ENCODE measurements around the gene TBL1XR1.

TBL1XR1 gene

DNA sequence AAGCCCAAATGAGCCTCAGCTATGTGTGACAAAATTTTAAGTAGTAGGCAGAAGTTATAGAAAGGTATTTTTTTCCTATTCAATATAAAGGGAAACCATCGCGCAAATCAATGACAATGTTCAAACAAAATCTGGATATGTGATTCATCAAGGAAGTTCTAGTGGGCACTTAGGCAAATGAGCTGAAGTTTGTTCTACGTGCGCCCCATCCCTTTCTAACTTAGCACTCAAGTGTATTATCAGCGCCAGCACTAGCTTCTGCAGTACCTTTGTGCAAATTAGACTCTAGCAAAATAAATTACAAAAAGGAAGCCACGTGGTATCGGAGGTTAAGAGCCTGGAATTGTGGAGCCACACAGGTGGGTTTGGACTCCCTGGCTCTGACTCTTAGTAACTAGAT lies 91.1 kb downstream of the TBL1XR1 start:
- no peak for DNase-seq

DNA sequence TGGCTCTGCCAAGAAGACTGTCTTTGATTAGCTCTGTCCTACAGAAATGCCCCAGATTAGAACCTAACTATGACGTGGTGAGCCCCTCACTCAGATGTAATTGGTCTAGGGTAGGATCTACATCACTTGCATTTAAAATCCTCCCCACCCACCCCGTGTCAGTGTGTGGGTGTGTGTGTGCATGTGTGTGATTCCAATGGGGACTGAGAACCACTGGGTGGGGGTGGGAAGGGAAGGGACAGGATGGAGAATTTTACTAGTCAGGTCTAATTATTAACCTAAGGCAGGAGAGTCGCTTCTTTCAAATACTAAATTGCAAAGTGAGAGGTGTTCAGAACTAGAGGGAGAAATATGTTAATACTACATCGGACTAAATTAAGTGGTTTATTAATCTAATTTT lies 91.7 kb downstream of the TBL1XR1 start:
- no peak for DNase-seq

DNA sequence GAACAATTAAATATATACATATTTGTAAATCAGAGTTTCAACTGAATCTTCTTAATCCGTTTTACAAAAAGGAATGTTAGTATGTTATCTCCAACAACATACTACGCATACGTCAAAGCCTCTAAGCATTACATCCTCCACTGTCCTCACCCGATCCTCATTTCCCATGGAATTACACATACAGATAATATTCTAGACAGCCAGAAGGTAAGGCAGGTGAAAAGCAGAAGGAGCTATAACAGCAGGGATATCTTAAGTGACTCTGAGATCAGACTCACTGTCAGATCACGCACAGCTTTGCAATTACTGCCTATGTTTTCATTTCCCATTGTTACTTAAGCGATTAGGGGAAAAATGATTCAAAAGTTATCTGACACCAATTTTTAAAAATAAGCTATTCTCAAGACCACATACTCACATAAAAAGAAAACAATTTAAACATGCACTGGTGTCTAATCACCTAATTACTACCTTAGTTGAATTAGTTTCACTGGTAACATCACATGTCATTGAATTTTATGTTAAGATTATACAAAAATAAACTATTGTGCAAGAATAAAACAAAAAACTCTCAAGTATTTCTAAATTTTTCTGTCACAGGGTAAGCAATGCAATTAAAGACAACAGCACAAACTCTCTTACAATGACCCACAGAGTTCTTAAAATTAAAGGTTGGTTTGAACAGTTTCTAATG lies 92.8 kb downstream of the TBL1XR1 start:
- DNase-seq: no peak

DNA sequence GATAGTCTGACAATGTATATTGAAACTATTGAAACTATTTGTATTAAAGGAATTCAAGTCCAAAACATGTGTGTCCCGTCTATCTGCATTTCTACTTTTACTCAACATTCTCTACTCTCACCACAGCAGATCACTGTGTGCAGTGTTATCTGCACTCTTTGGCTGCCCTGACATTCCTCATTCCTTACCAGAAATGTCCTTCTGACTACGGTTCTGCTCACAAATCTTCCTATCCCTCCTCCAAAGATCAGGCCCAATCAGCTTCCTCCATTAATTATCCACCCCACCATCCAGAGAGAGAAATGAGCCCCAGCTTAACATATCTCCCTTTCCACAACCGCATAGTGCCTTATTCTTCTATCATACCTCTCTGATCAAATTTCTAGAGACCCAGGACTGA lies 94.7 kb downstream of the TBL1XR1 start:
- DNase-seq: no peak

DNA sequence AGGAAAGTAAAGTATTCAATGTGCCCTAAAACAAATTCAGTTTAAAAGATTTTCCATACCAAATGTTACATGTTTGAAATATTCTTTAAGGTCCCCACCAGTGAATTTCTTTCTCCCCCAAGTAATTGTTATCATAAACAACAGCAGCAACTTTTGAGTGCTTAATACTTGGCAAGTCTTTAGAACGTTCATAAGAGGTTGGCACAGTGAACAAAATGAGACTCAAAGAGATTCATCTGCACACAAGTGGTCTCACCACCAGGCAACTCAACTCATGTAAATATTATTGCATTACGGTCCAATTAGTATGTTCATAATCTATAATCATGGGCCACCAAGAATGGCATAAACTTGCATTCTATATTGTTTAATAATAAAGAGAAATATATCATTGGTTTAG lies 98.7 kb downstream of the TBL1XR1 start:
- DNase-seq: no peak

DNA sequence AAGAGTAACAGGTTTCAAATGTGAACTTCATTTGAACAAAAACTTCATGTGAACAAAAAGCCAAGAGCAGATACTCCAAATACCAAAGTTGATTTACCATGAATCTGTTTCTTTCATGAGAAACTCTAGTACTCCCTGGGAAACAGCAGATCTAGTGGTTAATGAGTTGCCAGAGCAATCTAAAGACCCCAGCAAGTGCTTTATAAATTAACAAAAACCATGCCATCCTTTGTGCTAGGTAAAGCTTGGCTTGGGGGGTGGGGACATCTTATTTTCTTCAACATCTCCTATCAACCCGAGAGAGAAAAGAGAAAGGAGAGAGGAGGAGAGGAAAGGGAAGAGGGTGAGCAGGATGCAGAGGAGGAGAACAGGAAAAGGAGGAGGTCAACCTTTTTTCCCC lies 100.7 kb downstream of the TBL1XR1 start:
- no peak for DNase-seq

DNA sequence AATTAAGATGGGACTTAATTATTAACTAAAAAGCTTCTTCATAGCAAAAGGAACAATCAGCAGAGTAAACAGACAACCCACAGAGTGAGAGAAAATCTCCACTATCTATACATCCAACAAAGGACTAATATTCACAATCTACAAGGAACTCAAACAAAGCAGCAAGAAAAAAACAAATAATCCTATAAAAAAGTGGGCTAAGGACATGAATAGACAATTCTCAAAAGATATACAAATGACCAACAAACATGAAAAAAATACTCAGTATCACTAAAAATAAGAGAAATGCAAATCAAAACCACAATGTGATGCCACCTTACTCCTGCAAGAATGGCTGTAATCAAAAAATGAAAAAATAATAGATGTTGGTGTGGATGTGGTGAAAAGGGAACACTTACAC lies 103.3 kb downstream of the TBL1XR1 start:
- no peak for DNase-seq

DNA sequence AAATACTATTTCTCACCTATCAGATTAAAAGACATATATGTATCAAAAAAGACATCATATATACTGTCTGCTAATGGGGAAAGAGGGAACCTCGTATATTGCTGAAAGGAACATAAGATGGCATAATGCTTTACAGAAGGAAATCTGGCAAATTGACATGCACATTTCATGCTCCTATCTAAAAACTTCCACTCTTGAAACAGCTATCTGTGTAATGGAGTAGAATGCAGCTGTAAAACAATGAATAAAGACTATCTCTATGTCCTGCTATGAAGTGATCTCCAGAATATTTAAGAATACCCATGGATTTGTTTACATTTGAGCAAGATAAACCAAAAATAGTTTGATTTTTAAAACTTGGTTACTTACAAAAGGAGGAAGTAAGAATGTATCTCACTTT lies 107.4 kb downstream of the TBL1XR1 start:
- no peak for DNase-seq

DNA sequence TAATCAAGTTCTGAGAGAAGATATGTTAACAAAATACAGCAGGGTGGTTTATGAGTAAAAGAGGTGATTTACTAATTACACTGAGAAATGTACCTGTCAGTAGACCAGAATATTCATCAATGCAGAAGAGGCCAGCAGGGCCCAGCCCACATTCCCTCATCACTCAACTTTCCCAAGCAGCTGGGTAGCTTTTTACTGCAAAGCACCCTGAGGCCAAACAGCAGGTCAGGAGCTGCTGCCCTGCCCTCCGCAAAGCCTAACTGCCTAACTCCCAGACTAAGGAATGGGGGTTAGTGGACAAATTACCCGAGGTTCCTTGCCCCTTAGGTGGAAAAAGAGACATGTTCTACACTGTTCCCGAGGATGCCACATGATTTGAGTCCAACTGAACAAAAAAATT lies 108.2 kb downstream of the TBL1XR1 start:
- DNase-seq: no peak

DNA sequence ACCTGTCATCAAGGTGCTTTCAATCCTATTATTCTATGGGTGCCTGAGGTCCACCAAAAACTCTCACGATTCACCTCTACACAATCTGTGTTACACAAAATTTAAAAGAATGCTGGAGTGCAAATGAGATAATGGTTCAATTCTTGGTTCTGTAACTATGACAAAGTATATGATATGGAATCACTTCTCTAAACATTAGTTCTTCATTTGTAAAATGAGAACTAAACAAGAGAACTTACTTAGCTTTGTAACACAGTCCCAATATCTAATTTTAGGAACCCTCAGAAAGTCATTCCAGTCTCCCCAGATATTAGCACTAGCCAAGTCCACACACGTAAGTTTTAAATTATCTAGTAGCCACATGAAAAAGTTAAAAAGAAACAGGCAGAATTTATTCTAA lies 111.5 kb downstream of the TBL1XR1 start:
- peak; percentile 68 for DNase-seq

DNA sequence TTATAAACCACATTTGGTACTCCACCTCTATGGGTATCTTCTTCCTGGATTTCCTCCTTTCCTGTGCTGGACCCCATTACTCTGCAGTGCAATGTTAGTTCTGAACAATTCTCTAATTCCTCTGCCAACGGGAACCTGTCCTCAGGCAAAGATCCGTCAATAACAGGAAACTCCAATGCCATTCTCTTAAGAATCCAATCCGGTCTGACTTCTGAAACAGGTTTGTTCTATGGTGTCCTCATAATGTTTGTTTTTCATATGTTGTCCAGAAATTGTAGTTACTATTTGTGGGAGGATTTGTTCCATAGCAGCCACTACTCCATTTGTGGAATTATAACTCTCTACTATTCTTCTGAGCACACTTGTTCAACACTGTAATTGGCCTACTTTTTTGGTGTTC lies 112.7 kb downstream of the TBL1XR1 start:
- no peak for DNase-seq

DNA sequence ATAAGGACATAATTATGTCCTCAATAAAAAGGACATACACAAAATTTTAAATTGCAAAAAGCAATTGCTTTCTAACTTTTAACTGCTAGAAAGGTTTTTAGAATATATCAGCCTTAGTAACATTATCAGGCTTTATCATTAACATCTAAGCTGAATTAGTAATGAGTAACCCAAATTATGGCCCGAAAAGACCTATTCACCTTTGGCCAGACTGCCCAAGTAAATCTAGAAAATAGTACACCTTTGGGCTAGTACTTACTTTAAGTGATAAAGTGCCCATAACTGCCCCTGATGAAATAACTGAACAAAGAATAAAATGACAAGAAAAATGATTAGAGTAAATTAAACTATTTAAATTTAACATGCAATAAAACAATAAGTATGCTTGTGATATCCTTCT lies 117.2 kb downstream of the TBL1XR1 start:
- no peak for DNase-seq

DNA sequence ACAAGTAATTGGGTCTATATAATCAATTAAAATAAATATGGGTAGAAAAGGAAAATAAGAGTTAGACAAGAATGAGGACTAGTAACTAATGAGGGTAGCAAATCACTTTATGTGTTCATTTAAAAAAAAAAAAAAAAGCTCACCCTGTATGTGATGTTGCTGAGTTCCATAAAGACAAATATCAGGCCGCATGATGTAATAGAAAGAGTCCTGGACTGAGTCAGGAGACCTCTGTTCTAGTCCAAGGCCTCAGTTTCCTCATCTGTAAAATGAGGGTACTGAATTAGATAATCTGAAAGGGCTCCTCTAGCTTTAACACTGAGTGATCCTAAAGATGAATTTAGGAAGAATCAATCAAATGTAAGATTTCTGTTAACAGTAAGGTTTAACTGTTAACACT lies 117.6 kb downstream of the TBL1XR1 start:
- DNase-seq: no peak

DNA sequence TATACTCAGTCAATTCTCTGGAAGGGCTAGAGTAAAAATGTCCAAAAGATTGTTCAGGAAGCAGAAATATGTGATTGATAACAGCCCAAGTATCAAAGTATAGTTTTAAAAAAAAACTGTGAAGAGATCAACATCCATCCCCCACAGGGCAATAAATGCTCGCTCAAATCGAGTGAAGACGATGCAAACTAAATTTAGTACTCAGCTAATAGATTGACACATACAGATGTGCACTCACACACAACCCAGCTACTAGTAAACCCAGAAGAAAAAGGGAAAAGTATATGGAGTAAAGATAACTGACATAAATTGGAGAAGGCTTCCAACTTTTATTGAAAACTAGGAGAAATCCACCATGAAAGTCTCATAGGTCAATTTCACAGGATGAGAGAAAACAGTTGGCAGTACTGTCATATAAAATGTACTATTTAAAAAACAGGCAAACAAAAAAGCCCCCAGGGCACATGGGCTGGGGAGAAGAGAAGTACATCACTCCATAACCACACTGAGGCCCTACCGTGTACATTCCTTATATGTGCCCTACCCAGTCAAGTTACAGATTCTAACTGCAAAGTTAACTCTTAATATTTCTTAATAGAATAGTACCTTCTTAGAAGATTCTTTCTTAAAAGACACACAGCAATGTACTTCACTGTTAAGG lies 125.7 kb downstream of the TBL1XR1 start:
- no peak for DNase-seq

DNA sequence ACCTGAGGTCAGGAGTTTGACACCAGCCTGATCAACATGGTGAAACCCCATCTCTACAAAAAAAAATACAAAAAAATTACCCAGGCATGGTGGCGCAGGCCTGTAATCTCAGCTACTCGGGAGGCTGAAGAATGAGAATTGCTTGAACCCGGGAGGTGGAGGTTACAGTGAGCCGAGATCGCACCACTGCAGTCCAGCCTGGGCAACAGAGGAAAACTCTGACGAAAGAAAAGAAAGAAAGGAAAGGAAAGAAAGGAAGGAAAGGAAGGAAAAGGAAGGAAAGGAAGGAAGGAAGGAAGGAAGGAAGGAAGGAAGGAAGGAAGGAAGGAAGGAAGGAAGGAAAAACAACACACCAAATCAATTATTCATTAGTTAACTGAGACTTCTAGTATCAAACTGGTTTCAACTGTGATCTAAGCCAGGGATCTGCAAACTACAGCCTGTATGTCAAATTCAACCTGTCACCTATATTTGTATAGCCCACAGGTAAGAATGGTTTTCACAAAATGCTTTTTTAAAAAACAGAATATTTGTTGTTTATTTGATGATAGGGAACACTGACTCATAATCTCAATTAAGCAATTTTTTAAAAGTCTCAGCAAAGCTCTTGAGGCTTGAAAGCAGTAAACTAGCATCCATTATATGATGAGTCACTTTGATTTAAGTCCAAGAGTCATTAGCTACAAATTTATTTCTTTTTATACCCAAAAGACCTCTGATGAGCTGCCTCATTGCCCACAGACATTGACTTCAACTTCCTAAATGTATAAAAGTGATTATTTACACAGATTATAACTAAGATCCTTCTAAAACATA lies 127.6 kb downstream of the TBL1XR1 start:
- DNase-seq: no peak

DNA sequence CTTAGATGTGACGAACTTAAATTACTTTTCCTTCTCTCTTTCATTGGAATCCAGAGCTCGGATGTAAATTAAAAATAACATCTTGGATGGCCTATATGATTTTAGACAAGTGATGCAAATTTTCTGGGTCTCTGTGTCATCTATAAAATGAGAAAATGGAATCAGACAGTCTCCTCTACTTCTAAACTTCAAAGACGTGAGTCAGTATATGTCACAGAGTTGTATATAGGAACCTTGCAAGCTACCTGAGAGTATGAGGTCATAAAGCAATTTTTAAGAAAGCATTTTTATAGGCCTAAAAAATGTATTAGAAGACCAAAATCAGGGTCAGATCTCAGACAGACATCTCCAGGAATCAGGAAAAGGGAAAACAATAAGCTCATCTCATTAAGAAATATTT lies 128.3 kb downstream of the TBL1XR1 start:
- DNase-seq: no peak

DNA sequence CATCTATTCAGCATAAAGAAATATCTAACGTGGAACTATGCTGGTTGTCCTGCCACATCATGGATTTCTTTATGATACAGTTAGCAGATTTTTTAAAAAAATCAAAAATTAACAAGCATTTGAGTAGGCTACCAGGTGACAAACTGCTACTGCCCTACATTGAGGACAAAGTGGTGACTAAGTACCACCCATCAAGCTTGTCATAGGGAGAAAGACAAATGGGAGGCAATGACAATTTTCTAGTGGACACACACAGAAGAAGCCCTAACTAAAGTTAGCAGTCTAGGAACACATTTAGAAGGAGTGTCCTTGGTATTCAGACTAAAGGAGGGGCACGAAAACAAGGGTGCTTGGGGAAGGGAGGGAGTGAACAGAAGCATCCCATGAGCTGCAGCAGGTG lies 131.2 kb downstream of the TBL1XR1 start:
- DNase-seq: no peak

DNA sequence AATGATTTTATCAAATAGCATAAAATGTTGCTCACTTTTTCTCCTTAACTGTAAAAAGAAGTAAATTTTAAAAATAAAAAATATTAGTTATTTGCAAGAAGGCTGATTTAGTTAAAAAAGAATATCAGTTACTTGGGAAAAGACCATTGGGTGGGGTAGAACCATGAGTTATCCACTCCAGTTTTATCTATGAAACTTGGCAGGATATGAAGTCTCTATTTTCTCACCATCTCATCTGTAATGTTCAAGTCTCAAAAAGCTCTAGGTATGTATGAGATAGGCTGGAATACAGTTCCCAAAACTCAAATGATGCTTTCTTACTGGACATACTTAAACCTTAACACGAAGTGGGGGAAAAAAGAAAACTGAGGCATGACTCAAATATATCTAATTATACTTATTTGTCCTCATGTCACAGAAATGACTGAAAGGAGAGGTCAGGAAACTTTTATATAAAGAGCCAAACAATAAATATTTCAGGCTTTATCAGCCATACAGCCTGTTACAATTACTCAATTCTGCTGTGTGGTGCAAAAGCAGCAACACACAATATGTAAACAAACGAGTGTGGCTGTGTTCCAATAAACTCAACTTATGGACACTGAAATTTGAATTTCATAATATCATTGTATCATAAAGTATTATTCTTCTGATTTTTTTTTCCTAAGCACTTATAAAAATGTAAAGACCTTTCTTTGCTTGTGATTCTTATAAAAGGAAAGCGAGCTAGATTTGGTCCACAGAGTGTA lies 131.8 kb downstream of the TBL1XR1 start:
- DNase-seq: no peak

DNA sequence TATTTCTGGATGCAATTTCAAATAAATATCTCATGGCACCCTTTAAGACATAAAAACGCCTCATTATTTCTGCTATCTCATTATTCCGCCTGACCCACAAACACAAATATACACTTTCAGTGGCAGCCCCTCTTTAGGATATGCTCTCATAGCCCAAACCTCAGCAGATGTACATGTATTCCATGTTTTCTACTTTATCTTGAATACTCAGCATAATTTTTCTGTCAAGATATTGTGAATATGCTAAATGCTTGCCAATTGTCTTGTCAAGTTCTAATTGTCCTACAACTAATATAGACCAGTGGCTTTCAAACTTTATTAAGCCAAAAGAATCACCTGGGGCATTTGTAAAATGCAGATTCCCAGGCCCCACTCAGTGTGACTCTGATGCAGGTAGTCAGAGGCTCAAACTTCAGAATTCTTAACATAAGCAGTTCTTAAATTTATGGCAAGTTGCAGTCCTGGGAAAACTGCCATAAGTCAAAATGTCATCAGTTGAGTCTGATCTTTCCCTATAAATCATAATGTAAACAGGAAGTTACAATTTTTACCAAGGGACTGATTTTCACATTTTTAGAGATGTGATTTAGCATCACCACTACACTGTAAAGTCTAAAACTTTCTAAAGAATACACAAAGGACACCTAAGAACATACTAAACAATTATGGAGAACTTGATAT lies 135.1 kb downstream of the TBL1XR1 start:
- DNase-seq: no peak

DNA sequence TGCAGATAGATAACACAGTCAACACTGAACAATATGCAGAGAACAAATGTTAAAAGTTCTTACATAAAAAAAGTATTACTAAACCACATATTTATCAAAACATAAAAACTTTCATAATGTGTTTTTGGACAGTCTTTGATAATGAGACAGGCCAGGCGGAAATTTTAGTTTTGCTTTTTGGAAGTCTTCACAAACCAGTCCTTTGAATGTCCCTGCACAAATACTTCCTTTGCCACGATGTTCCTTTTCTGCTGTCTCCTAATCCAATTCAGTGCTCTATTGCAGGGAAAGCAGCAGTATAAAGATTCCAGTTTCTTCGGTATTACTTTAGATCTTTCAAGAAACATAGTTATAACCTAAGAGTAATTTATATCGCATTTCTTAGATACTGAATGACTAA lies 135.9 kb downstream of the TBL1XR1 start:
- DNase-seq: no peak

DNA sequence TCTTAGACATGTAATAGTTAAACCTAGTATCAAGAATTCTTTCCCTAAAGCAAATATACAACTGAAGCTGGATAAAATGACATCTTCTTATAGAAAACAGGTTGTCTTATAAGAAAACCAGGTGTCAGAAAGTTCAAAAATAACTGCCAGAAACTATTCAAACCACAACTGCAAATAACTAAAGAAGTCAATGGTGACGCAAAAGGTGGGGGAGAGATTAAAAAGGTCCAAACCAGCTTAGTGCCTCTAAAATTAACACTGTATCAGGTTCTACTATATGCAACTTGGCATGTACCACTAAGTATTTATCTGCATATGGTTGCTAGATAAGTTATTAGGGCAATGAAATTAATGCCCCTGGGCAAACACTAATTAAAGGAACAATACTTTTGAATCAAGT lies 136.8 kb downstream of the TBL1XR1 start:
- DNase-seq: no peak

DNA sequence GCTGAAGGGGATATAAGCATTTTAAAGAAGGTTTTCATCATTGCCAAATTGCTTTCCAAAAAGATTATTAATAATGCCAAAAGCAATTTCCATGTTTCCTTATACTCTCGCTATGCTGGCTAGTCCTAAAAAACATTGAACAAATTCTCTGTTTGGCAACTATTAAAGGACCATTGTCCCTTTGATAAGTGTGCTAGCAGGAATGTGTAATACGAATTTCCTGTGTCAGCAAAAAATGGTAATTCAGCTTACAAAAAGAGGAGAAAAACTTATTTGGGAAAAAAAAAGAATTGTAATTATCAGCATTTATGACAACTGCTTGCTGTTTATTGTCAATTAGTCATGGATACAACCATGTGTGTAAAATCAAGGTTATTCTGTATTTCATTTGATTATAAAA lies 138.6 kb downstream of the TBL1XR1 start:
- DNase-seq: no peak

DNA sequence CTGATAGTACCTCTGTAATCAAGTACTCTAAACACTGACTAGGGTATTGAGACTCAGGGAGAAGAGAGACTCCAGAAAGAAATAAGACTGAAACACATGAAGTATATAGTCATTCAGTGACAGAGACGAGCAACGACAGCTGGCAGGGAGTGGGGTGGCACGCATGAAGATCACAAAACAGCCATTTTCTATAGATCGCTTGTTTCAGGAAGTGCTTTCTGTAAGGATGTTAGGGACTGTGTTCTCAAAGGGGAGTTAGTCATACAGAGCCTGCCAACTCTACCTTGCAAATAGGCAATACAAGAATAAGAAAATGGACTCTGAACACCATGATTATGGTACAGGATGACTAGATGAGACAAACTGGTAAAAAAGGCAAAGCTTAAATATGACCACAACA lies 139.5 kb downstream of the TBL1XR1 start:
- DNase-seq: no peak

All from MV-4-11 (cell line).